ENCODE results near the gene FBXO17.

FBXO17 gene

DNA sequence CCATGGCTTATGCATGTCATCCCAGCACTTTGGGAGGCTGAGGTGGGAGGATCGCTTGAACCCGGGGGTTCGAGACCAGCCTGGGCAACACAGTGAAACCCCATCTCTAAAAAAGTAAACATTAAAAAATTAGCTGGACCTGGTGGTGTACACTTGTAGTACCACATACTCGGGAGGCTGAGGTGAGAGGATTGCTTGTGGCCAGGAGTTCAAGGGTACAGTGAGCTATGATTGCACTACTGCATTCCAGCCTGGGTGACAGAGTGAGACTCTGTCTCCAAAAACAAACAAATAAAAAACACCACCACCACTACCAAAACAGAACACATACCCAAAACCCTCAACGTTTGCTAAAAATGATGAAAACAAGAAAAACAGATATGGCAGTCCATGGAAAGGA, 15.9 kb downstream of the FBXO17 start:
- H3K4me1 ChIP-seq (ENCODE audit: insufficient read depth, low read length, poor library complexity, severe bottlenecking), result no peaks in the 10 kb centered on the region
- H3K9me2 ChIP-seq (replicated peaks; ENCODE audit: low read depth, low read length), result no peaks in the 10 kb centered on the region
- no peaks in the 10 kb centered on the region for H3K9me3 ChIP-seq (ENCODE audit: insufficient read depth, low read depth, low read length)
- H3K27me3 ChIP-seq (ENCODE audit: insufficient read depth, low read length, poor library complexity, severe bottlenecking), result no peaks in the 10 kb centered on the region
- H3K79me2 ChIP-seq (ENCODE audit: insufficient read depth, low read length), result no peaks in the 10 kb centered on the region
- no peaks in the 10 kb centered on the region for H3K36me3 ChIP-seq (ENCODE audit: insufficient read depth, low read length)
- TF ChIP-seq, protein P1, sequence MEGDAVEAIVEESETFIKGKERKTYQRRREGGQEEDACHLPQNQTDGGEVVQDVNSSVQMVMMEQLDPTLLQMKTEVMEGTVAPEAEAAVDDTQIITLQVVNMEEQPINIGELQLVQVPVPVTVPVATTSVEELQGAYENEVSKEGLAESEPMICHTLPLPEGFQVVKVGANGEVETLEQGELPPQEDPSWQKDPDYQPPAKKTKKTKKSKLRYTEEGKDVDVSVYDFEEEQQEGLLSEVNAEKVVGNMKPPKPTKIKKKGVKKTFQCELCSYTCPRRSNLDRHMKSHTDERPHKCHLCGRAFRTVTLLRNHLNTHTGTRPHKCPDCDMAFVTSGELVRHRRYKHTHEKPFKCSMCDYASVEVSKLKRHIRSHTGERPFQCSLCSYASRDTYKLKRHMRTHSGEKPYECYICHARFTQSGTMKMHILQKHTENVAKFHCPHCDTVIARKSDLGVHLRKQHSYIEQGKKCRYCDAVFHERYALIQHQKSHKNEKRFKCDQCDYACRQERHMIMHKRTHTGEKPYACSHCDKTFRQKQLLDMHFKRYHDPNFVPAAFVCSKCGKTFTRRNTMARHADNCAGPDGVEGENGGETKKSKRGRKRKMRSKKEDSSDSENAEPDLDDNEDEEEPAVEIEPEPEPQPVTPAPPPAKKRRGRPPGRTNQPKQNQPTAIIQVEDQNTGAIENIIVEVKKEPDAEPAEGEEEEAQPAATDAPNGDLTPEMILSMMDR (conservative IDR thresholded peaks at IDR 0.05; ENCODE audit: low read length), result no peak
- no peak for TF ChIP-seq EZH2phosphoT487 (IDR thresholded peaks at IDR 0.05; ENCODE audit: borderline replicate concordance)
- H3K9ac ChIP-seq (ENCODE audit: low read depth, low read length, poor library complexity, severe bottlenecking), result no peak overlapping the region
- no peaks in the 10 kb centered on the region for H4K20me1 ChIP-seq (ENCODE audit: insufficient read depth, low read length, poor library complexity, severe bottlenecking)
- no peak overlapping the region for H3K4me3 ChIP-seq (ENCODE audit: low read length, poor library complexity, severe bottlenecking)
- H2AFZ ChIP-seq (ENCODE audit: low read length), result no peak overlapping the region
- no peaks in the 10 kb centered on the region for H3F3A ChIP-seq (ENCODE audit: low read depth)
- H3K4me2 ChIP-seq (ENCODE audit: low read depth, low read length, poor library complexity, severe bottlenecking), result no peak overlapping the region

DNA sequence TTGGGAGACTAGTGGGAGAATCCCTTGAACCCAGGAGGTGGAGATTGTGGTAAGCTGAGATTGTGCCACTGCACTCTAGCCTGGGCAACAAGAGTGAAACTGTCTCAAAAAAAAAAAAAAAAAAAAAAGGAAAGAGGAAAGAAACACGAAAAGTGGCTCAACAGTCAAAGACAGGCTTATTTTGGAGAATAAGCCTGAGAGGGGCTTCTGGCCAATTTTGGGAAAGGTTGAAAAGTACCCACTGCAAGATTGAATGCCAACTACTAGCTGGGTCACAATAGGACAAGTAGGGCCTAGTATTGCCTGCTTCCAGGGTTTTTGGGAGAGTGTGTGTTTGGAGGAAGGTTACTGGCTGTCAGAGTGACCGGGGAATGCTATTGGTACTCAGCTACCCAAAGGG, 17.2 kb downstream of the FBXO17 start:
- Histone ChIP-seq H3K79me2 (ENCODE audit: insufficient read depth, low read length) (no peaks in the 10 kb centered on the region), H3K4me1 (ENCODE audit: insufficient read depth, low read length, poor library complexity, severe bottlenecking) (no peaks in the 10 kb centered on the region), H3K9me2 (replicated peaks; ENCODE audit: low read depth, low read length) (no peaks in the 10 kb centered on the region), H4K20me1 (ENCODE audit: insufficient read depth, low read length, poor library complexity, severe bottlenecking) (no peaks in the 10 kb centered on the region), H3K36me3 (ENCODE audit: insufficient read depth, low read length) (no peaks in the 10 kb centered on the region), H3K4me3 (ENCODE audit: low read length, poor library complexity, severe bottlenecking) (no peak overlapping the region), H3K9ac (ENCODE audit: low read depth, low read length, poor library complexity, severe bottlenecking) (no peak overlapping the region), H3K9me3 (ENCODE audit: insufficient read depth, low read depth, low read length) (no peaks in the 10 kb centered on the region), H3K27me3 (ENCODE audit: insufficient read depth, low read length, poor library complexity, severe bottlenecking) (no peaks in the 10 kb centered on the region), H2AFZ (ENCODE audit: low read length) (0 out of 2 replicates have a peak overlapping the region, but pooled peaks have one; percentile 43), H3F3A (ENCODE audit: low read depth) (no peaks in the 10 kb centered on the region), H3K4me2 (ENCODE audit: low read depth, low read length, poor library complexity, severe bottlenecking) (no peak overlapping the region)
- TF ChIP-seq, protein P1 (conservative IDR thresholded peaks at IDR 0.05; ENCODE audit: low read length), result no peak
- no peak for TF ChIP-seq EZH2phosphoT487 (IDR thresholded peaks at IDR 0.05; ENCODE audit: borderline replicate concordance)

DNA sequence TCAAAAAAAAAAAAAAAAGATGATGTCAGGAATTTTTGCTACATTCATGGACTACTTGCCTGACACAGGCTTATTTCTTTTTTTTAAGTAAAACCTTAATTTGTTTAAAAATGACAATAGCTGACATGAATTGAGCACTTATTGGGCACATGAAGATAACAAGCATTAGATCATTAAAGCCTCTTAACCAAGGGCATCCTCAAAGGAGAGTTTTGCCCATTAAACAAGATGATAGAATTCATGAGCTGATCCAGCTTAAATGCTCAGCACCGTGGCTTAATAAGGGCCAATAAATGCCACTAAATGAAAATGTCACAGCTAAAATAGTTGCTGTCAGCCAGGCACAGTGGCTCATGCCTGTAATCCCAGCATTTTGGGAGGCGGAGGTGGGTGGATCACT, 19.3 kb downstream of the FBXO17 start:
- H3K79me2 ChIP-seq (ENCODE audit: insufficient read depth, low read length), result no peaks in the 10 kb centered on the region
- H3K9me2 ChIP-seq (replicated peaks; ENCODE audit: low read depth, low read length), result no peaks in the 10 kb centered on the region
- TF ChIP-seq, protein P1 (conservative IDR thresholded peaks at IDR 0.05; ENCODE audit: low read length), result no peak
- TF ChIP-seq EZH2phosphoT487 (IDR thresholded peaks at IDR 0.05; ENCODE audit: borderline replicate concordance), result no peak
- H3K4me1 ChIP-seq (ENCODE audit: insufficient read depth, low read length, poor library complexity, severe bottlenecking), result no peaks in the 10 kb centered on the region
- no peak overlapping the region for H3K4me3 ChIP-seq (ENCODE audit: low read length, poor library complexity, severe bottlenecking)
- H3K4me2 ChIP-seq (ENCODE audit: low read depth, low read length, poor library complexity, severe bottlenecking), result no peak overlapping the region
- no peaks in the 10 kb centered on the region for H3K9me3 ChIP-seq (ENCODE audit: insufficient read depth, low read depth, low read length)
- H3F3A ChIP-seq (ENCODE audit: low read depth), result no peaks in the 10 kb centered on the region
- no peaks in the 10 kb centered on the region for H3K27me3 ChIP-seq (ENCODE audit: insufficient read depth, low read length, poor library complexity, severe bottlenecking)
- H2AFZ ChIP-seq (ENCODE audit: low read length), result no peak overlapping the region
- no peaks in the 10 kb centered on the region for H3K36me3 ChIP-seq (ENCODE audit: insufficient read depth, low read length)
- no peak overlapping the region for H3K9ac ChIP-seq (ENCODE audit: low read depth, low read length, poor library complexity, severe bottlenecking)
- H4K20me1 ChIP-seq (ENCODE audit: insufficient read depth, low read length, poor library complexity, severe bottlenecking), result no peaks in the 10 kb centered on the region
